Measurements from ENCODE around the gene ACBD7. TPM values are rescaled to one million over a fixed set of nuclear protein-coding genes. Genes with fewer than 3 reads are reported as not detected.
A peak's percentile ranks its signal among the peaks of the same experiment; 100 is the strongest.

The ACBD7 gene
- total and polyA plus RNA-seq, 2 experiments from 2014 or later: 1.2 to 15.4 TPM

GRCh38 chr10:15072358-15072757, 16.2 kb downstream of the ACBD7 start:
- H3K27me3 ChIP-seq: no peaks in the 10 kb centered on the region
- TF ChIP-seq, protein P1, sequence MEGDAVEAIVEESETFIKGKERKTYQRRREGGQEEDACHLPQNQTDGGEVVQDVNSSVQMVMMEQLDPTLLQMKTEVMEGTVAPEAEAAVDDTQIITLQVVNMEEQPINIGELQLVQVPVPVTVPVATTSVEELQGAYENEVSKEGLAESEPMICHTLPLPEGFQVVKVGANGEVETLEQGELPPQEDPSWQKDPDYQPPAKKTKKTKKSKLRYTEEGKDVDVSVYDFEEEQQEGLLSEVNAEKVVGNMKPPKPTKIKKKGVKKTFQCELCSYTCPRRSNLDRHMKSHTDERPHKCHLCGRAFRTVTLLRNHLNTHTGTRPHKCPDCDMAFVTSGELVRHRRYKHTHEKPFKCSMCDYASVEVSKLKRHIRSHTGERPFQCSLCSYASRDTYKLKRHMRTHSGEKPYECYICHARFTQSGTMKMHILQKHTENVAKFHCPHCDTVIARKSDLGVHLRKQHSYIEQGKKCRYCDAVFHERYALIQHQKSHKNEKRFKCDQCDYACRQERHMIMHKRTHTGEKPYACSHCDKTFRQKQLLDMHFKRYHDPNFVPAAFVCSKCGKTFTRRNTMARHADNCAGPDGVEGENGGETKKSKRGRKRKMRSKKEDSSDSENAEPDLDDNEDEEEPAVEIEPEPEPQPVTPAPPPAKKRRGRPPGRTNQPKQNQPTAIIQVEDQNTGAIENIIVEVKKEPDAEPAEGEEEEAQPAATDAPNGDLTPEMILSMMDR (IDR thresholded peaks at IDR 0.05; ENCODE audit: low read depth, low read length): no peak
- no peak overlapping the region for H3K27ac ChIP-seq
- H3K4me1 ChIP-seq (ENCODE audit: low read depth): no peaks in the 10 kb centered on the region
- no peak for DNase-seq (ENCODE audit: low read depth in 1 of 2, low spot score in 1 of 2)
- H3K4me3 ChIP-seq: no peak overlapping the region
- H3K9me3 ChIP-seq (ENCODE audit: low read depth): no peaks in the 10 kb centered on the region
- H3K36me3 ChIP-seq: no peaks in the 10 kb centered on the region

DNA sequence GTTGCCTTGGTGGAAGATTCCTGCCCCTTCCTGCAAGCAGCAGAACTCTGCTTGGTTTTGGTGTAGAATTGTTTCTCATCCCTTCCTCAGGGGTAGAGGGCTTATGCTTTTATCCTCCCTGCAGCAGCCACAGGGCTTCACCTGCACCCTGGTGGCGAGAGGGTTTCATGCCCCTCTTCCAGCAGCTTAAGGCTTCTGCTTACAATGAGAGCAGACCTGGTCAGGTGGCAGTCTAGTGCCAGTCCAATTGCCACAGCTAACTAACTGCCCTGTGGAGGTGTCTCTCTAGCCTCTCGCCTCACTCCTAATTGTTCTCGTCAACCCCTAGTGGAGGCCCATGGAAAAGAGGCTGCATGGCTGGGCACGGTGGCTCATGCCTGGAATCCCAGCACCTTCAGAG, 19.3 kb downstream of the ACBD7 start:
- no peaks in the 10 kb centered on the region for H3K36me3 ChIP-seq
- H3K4me1 ChIP-seq (ENCODE audit: low read depth): no peaks in the 10 kb centered on the region
- no peak for DNase-seq (ENCODE audit: low read depth in 1 of 2, low spot score in 1 of 2)
- H3K4me3 ChIP-seq: no peak overlapping the region
- no peaks in the 10 kb centered on the region for H3K9me3 ChIP-seq (ENCODE audit: low read depth)
- no peak overlapping the region for H3K27ac ChIP-seq
- TF ChIP-seq, protein P1 (IDR thresholded peaks at IDR 0.05; ENCODE audit: low read depth, low read length): no peak
- H3K27me3 ChIP-seq: no peaks in the 10 kb centered on the region

DNA sequence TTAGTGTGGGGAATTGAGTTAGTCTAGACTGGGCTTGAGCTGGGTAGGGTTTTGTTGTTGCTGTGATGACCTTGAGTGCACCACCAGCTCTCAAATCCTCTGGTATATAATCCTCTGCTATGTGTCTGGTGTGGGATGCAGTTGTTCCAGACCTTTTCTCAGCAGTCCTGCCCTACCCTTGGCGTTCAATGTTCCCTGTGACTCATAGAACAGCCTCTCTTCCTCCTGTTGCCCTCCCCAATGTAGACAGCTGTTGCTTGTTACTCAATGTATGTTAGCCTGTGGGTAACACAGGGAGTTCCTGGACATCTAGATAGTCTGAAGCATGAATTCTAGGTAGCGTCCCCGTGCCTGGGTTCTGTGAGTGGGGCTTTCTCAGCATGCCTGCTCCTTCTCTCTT, 19.8 kb downstream of the ACBD7 start:
- DNase-seq (ENCODE audit: low read depth in 1 of 2, low spot score in 1 of 2): peak in 1 of 2 donors; percentile 82
- no peak overlapping the region for H3K4me3 ChIP-seq
- no peaks in the 10 kb centered on the region for H3K9me3 ChIP-seq (ENCODE audit: low read depth)
- H3K27ac ChIP-seq: no peak overlapping the region
- H3K36me3 ChIP-seq: no peaks in the 10 kb centered on the region
- no peaks in the 10 kb centered on the region for H3K27me3 ChIP-seq
- no peaks in the 10 kb centered on the region for H3K4me1 ChIP-seq (ENCODE audit: low read depth)
- TF ChIP-seq, protein P1 (IDR thresholded peaks at IDR 0.05; ENCODE audit: low read depth, low read length): no peak

- Histone ChIP-seq H3K9me3 (ENCODE audit: low read depth) (no peaks in the 10 kb centered on the region), H3K4me3 (no peak overlapping the region), H3K4me1 (ENCODE audit: low read depth) (no peaks in the 10 kb centered on the region), H3K27me3 (no peaks in the 10 kb centered on the region), H3K27ac (no peak overlapping the region), H3K36me3 (no peaks in the 10 kb centered on the region)
- TF ChIP-seq, protein P1 (IDR thresholded peaks at IDR 0.05; ENCODE audit: low read depth, low read length): no peak
- DNase-seq (ENCODE audit: low read depth in 1 of 2, low spot score in 1 of 2): no peak
Observed at GRCh38 chr10:15067154-15067553, 21.4 kb downstream of the ACBD7 start.

DNA sequence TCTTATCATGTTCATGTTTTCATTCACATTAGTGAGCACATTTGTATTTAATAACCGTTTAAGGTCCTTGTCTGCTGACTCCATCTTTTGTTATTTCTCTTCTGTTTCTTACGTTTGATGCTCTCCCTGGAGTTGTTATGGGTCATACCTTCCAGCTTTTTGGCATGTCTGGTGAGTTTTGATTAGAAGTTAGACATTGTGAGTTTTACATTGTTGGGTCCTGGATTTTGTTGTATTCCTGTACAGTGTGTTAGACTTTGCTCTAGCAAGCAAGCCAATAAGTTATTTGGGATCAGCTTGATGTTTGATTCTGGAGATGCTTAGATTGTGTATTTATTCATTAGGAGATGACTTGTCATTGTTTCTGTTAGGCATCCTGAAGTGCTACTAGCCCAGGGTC, 27.9 kb downstream of the ACBD7 start:
- no peak overlapping the region for H3K27ac ChIP-seq
- peaks cover 4% of the 10 kb centered on the region for H3K27me3 ChIP-seq
- no peaks in the 10 kb centered on the region for H3K36me3 ChIP-seq
- TF ChIP-seq, protein P1 (IDR thresholded peaks at IDR 0.05; ENCODE audit: low read depth, low read length): no peak
- DNase-seq (ENCODE audit: low read depth in 1 of 2, low spot score in 1 of 2): no peak
- no peak overlapping the region for H3K4me3 ChIP-seq
- H3K4me1 ChIP-seq (ENCODE audit: low read depth): no peaks in the 10 kb centered on the region
- H3K9me3 ChIP-seq (ENCODE audit: low read depth): no peaks in the 10 kb centered on the region

DNA sequence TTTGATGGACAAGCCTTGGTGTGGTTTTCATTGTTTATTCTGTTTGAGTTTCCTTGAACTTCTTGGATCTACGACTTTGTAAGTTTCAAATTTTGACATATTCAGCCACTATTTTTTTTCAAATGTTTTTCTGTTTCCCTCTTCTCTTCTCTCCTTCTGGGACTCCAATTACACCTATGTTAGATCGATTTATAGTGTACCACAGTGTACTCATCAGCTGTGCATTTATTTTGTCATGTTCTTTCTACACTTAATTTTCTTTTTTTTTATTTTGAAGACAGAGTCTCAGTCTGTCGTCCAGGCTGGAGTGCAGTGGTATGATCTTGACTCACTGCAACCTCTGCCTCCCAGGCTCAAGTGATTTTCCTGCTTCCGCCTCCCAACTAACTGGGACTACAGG, 28.7 kb downstream of the ACBD7 start:
- Histone ChIP-seq H3K4me3 (no peak overlapping the region), H3K36me3 (no peaks in the 10 kb centered on the region), H3K27me3 (peaks cover 10% of the 10 kb centered on the region), H3K27ac (no peak overlapping the region), H3K9me3 (ENCODE audit: low read depth) (no peaks in the 10 kb centered on the region), H3K4me1 (ENCODE audit: low read depth) (no peaks in the 10 kb centered on the region)
- DNase-seq (ENCODE audit: low read depth in 1 of 2, low spot score in 1 of 2): no peak
- TF ChIP-seq, protein P1 (IDR thresholded peaks at IDR 0.05; ENCODE audit: low read depth, low read length): no peak
